Skeletal muscle cell (primary cell): ENCODE data around the gene PTH2.
A peak's percentile ranks its signal among the peaks of the same experiment; 100 is the strongest.
"Not testable (repeated sequence)": the region's sequence is repeated elsewhere in the genome, so short reads cannot be mapped to it uniquely, and the experiment has no call there.

Source experiments
- DNase-seq: peaks from one replicate; pipeline ENCODE4 v3.0.0-alpha.2; 2010; ENCODE audit warnings: low read depth
- H3K4me3 ChIP-seq: 2 replicates; pipeline ENCODE4 v1.5.1; 2011; ENCODE audit warnings: low read depth, mild to moderate bottlenecking, control low read depth, low read length, moderate library complexity

PTH2 gene

GRCh38 chr19:49423071-49423984, at the start of gene PTH2:
Gene PTH2 (minus strand): TSS chr19:49423441. CDS start chr19:49423339, 102 bp downstream.
- no peak for DNase-seq
- H3K4me3 ChIP-seq, result no peak within 1 kb of the TSS

GRCh38 chr19:49472936-49473335, 49.7 kb upstream of the PTH2 start:
- DNase-seq, result no peak
- H3K4me3 ChIP-seq, result no peak overlapping the region

- H3K4me3 ChIP-seq, result no peak overlapping the region
- DNase-seq, result no peak
These were observed 47.4 kb upstream of the PTH2 start for GRCh38 chr19:49470615-49470978.

- no peak for DNase-seq
- H3K4me3 ChIP-seq, result no peak overlapping the region
These were observed 46.8 kb upstream of the PTH2 start for GRCh38 chr19:49469828-49470614.

GRCh38 chr19:49468746-49469447, 45.7 kb upstream of the PTH2 start:
- no peak overlapping the region for H3K4me3 ChIP-seq
- peak; percentile 34 for DNase-seq

- H3K4me3 ChIP-seq, result no peak overlapping the region
These were observed 45.0 kb upstream of the PTH2 start for GRCh38 chr19:49468199-49468598.

GRCh38 chr19:49465371-49465770, 42.1 kb upstream of the PTH2 start:
- no peak for DNase-seq
- no peak overlapping the region for H3K4me3 ChIP-seq

More at GRCh38 chr19:49468199-49468598, 45.0 kb upstream of the PTH2 start:
- no peak for DNase-seq

GRCh38 chr19:49463960-49464740, 40.9 kb upstream of the PTH2 start:
- H3K4me3 ChIP-seq, result no peak overlapping the region
- no peak for DNase-seq

GRCh38 chr19:49462492-49462891, 39.3 kb upstream of the PTH2 start:
- H3K4me3 ChIP-seq, result no peak overlapping the region

GRCh38 chr19:49461656-49462055, 38.4 kb upstream of the PTH2 start:
- no peak overlapping the region for H3K4me3 ChIP-seq
- no peak for DNase-seq

More at GRCh38 chr19:49462492-49462891, 39.3 kb upstream of the PTH2 start:
- no peak for DNase-seq

GRCh38 chr19:49461130-49461529, 37.9 kb upstream of the PTH2 start:
- H3K4me3 ChIP-seq, DNase-seq: not testable (repeated sequence)

- no peak for DNase-seq
These were observed 36.1 kb upstream of the PTH2 start for GRCh38 chr19:49459388-49459787.

GRCh38 chr19:49458567-49458903, 35.3 kb upstream of the PTH2 start:
- DNase-seq, result no peak
- H3K4me3 ChIP-seq, result no peak overlapping the region

More at GRCh38 chr19:49459388-49459787, 36.1 kb upstream of the PTH2 start:
- H3K4me3 ChIP-seq, result no peak overlapping the region

- DNase-seq, result no peak
- no peak overlapping the region for H3K4me3 ChIP-seq
These were observed 33.1 kb upstream of the PTH2 start for GRCh38 chr19:49456326-49456725.

- H3K4me3 ChIP-seq, result no peak overlapping the region
- no peak for DNase-seq
These were observed 32.5 kb upstream of the PTH2 start for GRCh38 chr19:49455773-49456172.

GRCh38 chr19:49453757-49454240, 30.6 kb upstream of the PTH2 start:
- no peak for DNase-seq
- peak overlapping the region; percentile 83 for H3K4me3 ChIP-seq

GRCh38 chr19:49453013-49453756, 29.9 kb upstream of the PTH2 start, which contains the start of gene ALDH16A1:
Gene ALDH16A1 (plus strand): TSS chr19:49453225. CDS start chr19:49453332, 107 bp downstream.
- peak within 1 kb of the TSS; percentile 83 for H3K4me3 ChIP-seq
- DNase-seq, result peak; percentile 91
